Measurements from ENCODE around the gene NKAIN2. TPM values are rescaled to one million over a fixed set of nuclear protein-coding genes. Genes with fewer than 3 reads are reported as not detected.
"Not testable (repeated sequence)": the region's sequence is repeated elsewhere in the genome, so short reads cannot be mapped to it uniquely, and the experiment has no call there.

NKAIN2 gene
- total RNA-seq, 1 experiment from 2014 or later: 1.1 TPM

GRCh38 chr6:124722141-124722878 is 918.6 kb downstream of the NKAIN2 start:
- no peak for DNase-seq
- H3K36me3 ChIP-seq (replicated peaks; ENCODE audit: control insufficient read depth, insufficient read depth, low read length): no peaks in the 10 kb centered on the region
- no peaks in the 10 kb centered on the region for H3K27me3 ChIP-seq (ENCODE audit: control insufficient read depth, insufficient read depth, low read length)
- no peak overlapping the region for H3K4me3 ChIP-seq (ENCODE audit: insufficient read depth, low read depth, low read length)

GRCh38 chr6:124723671-124724070 is 920.0 kb downstream of the NKAIN2 start:
- H3K27me3 ChIP-seq (ENCODE audit: control insufficient read depth, insufficient read depth, low read length): no peaks in the 10 kb centered on the region
- H3K4me3 ChIP-seq (ENCODE audit: insufficient read depth, low read depth, low read length): no peak overlapping the region
- H3K36me3 ChIP-seq (replicated peaks; ENCODE audit: control insufficient read depth, insufficient read depth, low read length): no peaks in the 10 kb centered on the region
- DNase-seq: no peak

- not testable (repeated sequence) for H3K27me3 ChIP-seq (ENCODE audit: control insufficient read depth, insufficient read depth, low read length); H3K36me3 ChIP-seq (replicated peaks; ENCODE audit: control insufficient read depth, insufficient read depth, low read length); DNase-seq; H3K4me3 ChIP-seq (ENCODE audit: insufficient read depth, low read depth, low read length)
Measured at GRCh38 chr6:124737804-124738203, 934.1 kb downstream of the NKAIN2 start.

- H3K36me3 ChIP-seq (replicated peaks; ENCODE audit: control insufficient read depth, insufficient read depth, low read length): no peaks in the 10 kb centered on the region
- H3K27me3 ChIP-seq (ENCODE audit: control insufficient read depth, insufficient read depth, low read length): no peaks in the 10 kb centered on the region
- no peak for DNase-seq
- H3K4me3 ChIP-seq (ENCODE audit: insufficient read depth, low read depth, low read length): no peak overlapping the region
Measured at GRCh38 chr6:124738482-124738881, 934.8 kb downstream of the NKAIN2 start.

- Histone ChIP-seq H3K36me3 (replicated peaks; ENCODE audit: control insufficient read depth, insufficient read depth, low read length) (no peaks in the 10 kb centered on the region), H3K4me3 (ENCODE audit: insufficient read depth, low read depth, low read length) (no peak overlapping the region), H3K27me3 (ENCODE audit: control insufficient read depth, insufficient read depth, low read length) (no peaks in the 10 kb centered on the region)
- DNase-seq: no peak
Measured at GRCh38 chr6:124741341-124741740, 937.7 kb downstream of the NKAIN2 start.

- no peak for DNase-seq
- H3K4me3 ChIP-seq (ENCODE audit: insufficient read depth, low read depth, low read length): no peak overlapping the region
- H3K27me3 ChIP-seq (ENCODE audit: control insufficient read depth, insufficient read depth, low read length): no peaks in the 10 kb centered on the region
- H3K36me3 ChIP-seq (replicated peaks; ENCODE audit: control insufficient read depth, insufficient read depth, low read length): no peaks in the 10 kb centered on the region
Measured at GRCh38 chr6:124742971-124743370, 939.3 kb downstream of the NKAIN2 start.

GRCh38 chr6:124743420-124743819 is 939.8 kb downstream of the NKAIN2 start:
- H3K4me3 ChIP-seq (ENCODE audit: insufficient read depth, low read depth, low read length): no peak overlapping the region
- H3K36me3 ChIP-seq (replicated peaks; ENCODE audit: control insufficient read depth, insufficient read depth, low read length): no peaks in the 10 kb centered on the region
- DNase-seq: no peak
- no peaks in the 10 kb centered on the region; the same call in 1 of the 2 replicates for H3K27me3 ChIP-seq (ENCODE audit: control insufficient read depth, insufficient read depth, low read length)

GRCh38 chr6:124747349-124747748 is 943.7 kb downstream of the NKAIN2 start:
- Histone ChIP-seq H3K27me3 (ENCODE audit: control insufficient read depth, insufficient read depth, low read length) (no peaks in the 10 kb centered on the region; the same call in 1 of the 2 replicates), H3K36me3 (replicated peaks; ENCODE audit: control insufficient read depth, insufficient read depth, low read length) (no peaks in the 10 kb centered on the region), H3K4me3 (ENCODE audit: insufficient read depth, low read depth, low read length) (no peak overlapping the region)
- no peak for DNase-seq

GRCh38 chr6:124748778-124749177 is 945.1 kb downstream of the NKAIN2 start:
- no peaks in the 10 kb centered on the region; the same call in 1 of the 2 replicates for H3K27me3 ChIP-seq (ENCODE audit: control insufficient read depth, insufficient read depth, low read length)
- DNase-seq: no peak
- H3K36me3 ChIP-seq (replicated peaks; ENCODE audit: control insufficient read depth, insufficient read depth, low read length): no peaks in the 10 kb centered on the region
- H3K4me3 ChIP-seq (ENCODE audit: insufficient read depth, low read depth, low read length): no peak overlapping the region

GRCh38 chr6:124753001-124753400 is 949.3 kb downstream of the NKAIN2 start:
- Histone ChIP-seq H3K27me3 (ENCODE audit: control insufficient read depth, insufficient read depth, low read length) (no peaks in the 10 kb centered on the region; the same call in 1 of the 2 replicates), H3K36me3 (replicated peaks; ENCODE audit: control insufficient read depth, insufficient read depth, low read length) (no peaks in the 10 kb centered on the region), H3K4me3 (ENCODE audit: insufficient read depth, low read depth, low read length) (no peak overlapping the region)
- DNase-seq: no peak

GRCh38 chr6:124753562-124754105 is 950.0 kb downstream of the NKAIN2 start:
- DNase-seq: no peak
- Histone ChIP-seq H3K36me3 (replicated peaks; ENCODE audit: control insufficient read depth, insufficient read depth, low read length) (no peaks in the 10 kb centered on the region), H3K4me3 (ENCODE audit: insufficient read depth, low read depth, low read length) (no peak overlapping the region), H3K27me3 (ENCODE audit: control insufficient read depth, insufficient read depth, low read length) (no peaks in the 10 kb centered on the region)

- Histone ChIP-seq H3K36me3 (replicated peaks; ENCODE audit: control insufficient read depth, insufficient read depth, low read length) (no peaks in the 10 kb centered on the region), H3K4me3 (ENCODE audit: insufficient read depth, low read depth, low read length) (no peak overlapping the region)
- no peak for DNase-seq
Measured at GRCh38 chr6:124755321-124755720, 951.7 kb downstream of the NKAIN2 start.

GRCh38 chr6:124757560-124757959 is 953.9 kb downstream of the NKAIN2 start:
- DNase-seq: no peak
- no peaks in the 10 kb centered on the region for H3K36me3 ChIP-seq (replicated peaks; ENCODE audit: control insufficient read depth, insufficient read depth, low read length)
- no peak overlapping the region for H3K4me3 ChIP-seq (ENCODE audit: insufficient read depth, low read depth, low read length)
- no peaks in the 10 kb centered on the region for H3K27me3 ChIP-seq (ENCODE audit: control insufficient read depth, insufficient read depth, low read length)

More at GRCh38 chr6:124755321-124755720, 951.7 kb downstream of the NKAIN2 start:
- H3K27me3 ChIP-seq (ENCODE audit: control insufficient read depth, insufficient read depth, low read length): no peaks in the 10 kb centered on the region

- H3K36me3 ChIP-seq (replicated peaks; ENCODE audit: control insufficient read depth, insufficient read depth, low read length): no peaks in the 10 kb centered on the region
- no peak for DNase-seq
- no peak overlapping the region for H3K4me3 ChIP-seq (ENCODE audit: insufficient read depth, low read depth, low read length)
- no peaks in the 10 kb centered on the region for H3K27me3 ChIP-seq (ENCODE audit: control insufficient read depth, insufficient read depth, low read length)
Measured at GRCh38 chr6:124758663-124759062, 955.0 kb downstream of the NKAIN2 start.

- Histone ChIP-seq H3K36me3 (replicated peaks; ENCODE audit: control insufficient read depth, insufficient read depth, low read length) (no peaks in the 10 kb centered on the region), H3K4me3 (ENCODE audit: insufficient read depth, low read depth, low read length) (no peak overlapping the region), H3K27me3 (ENCODE audit: control insufficient read depth, insufficient read depth, low read length) (no peaks in the 10 kb centered on the region)
- DNase-seq: no peak
Measured at GRCh38 chr6:124765280-124765679, 961.6 kb downstream of the NKAIN2 start.

Data from H7 (cell line).